SK-N-MC (cell line): Measurements from ENCODE around the gene PCGF6.

Source experiments
- EZH2 ChIP-seq: fragments of 200-600 bp; sonication (generic); IDR thresholded peaks from one replicate; pipeline ENCODE4 v1.6.1; 2017; ENCODE audit warnings: antibody characterized with exemption
- FOXP2 ChIP-seq: optimal IDR thresholded peaks from 2 replicates; pipeline ENCODE3; 2011; ENCODE audit warnings: mild to moderate bottlenecking, moderate library complexity; ENCODE audit not compliant: insufficient read depth; ENCODE audit errors: extremely low read length, control extremely low read depth

GRCh38 chr10:103310197-103310596 lies 40.7 kb downstream of the PCGF6 start:
- TF ChIP-seq FOXP2 (no peak), EZH2 (no peak)
